Pancreas (tissue), 10 donors: ENCODE results near the gene ZNF638. TPM values are rescaled to one million over a fixed set of nuclear protein-coding genes. Genes with fewer than 3 reads are reported as not detected.

Experiments
- ATAC-seq, 4 donors: fragments of 200-7000 bp; cut with Tn5 transposase; one replicate each; pipeline versions ENCODE4 v1.8.0 to v1.9.1; 2020; ENCODE audit warnings: mild to moderate bottlenecking in 4 of 4, moderate library complexity in 4 of 4
- DNase-seq, 6 donors: peaks; one replicate each; pipeline ENCODE4 v3.0.0-alpha.2; 2020
- FAIRE-seq: peaks from 2 replicates; lab custom pipeline; 2012; peaks lifted over from hg19 to GRCh38; lab: Jason Lieb, UNC
- H3K27ac ChIP-seq, 4 donors: fragments of 200-600 bp; sonication (generic); 1 replicate in 3 of 4; 2 replicates in 1 of 4; pipeline versions ENCODE4 v1.5.0 to v1.8.0; 2020
- H3K27me3 ChIP-seq, 4 donors: fragments of 200-600 bp; one replicate each; pipeline ENCODE4 v1.8.0; 2021
- H3K36me3 ChIP-seq, 3 donors: fragments of 200-600 bp; sonication (generic) in 1 of 3; one replicate each; pipeline versions ENCODE4 v1.5.0 to v1.8.0; 2020 to 2021
- H3K4me1 ChIP-seq, 3 donors: fragments of 200-600 bp; one replicate each; pipeline ENCODE4 v1.8.0; 2021
- H3K4me3 ChIP-seq, 4 donors: fragments of 200-600 bp; sonication (generic) in 2 of 4; one replicate each; pipeline versions ENCODE4 v1.5.0 to v1.8.0; 2020 to 2021
- H3K9me3 ChIP-seq, 4 donors: fragments of 200-600 bp; one replicate each; pipeline ENCODE4 v1.8.0; 2021
- CTCF ChIP-seq, 4 donors: fragments of 200-600 bp; sonication (generic) in 3 of 4; IDR thresholded peaks; one replicate each; pipeline versions ENCODE4 v1.5.0 to v1.8.0; 2021; ENCODE audit warnings: antibody characterized with exemption in 4 of 4
- WGBS, 2 donors: extraction: QIAGEN DNeasy Blood & Tissue Kit; methylation state at CpG; one replicate each; pipeline ENCODE4 v1.1.7; 2013; 5-methylcytosine and 5-hydroxymethylcytosine counted together
- intact Hi-C, 3 donors: fragments of 100-400 bp; cut with DNase I; formaldehyde crosslinking; loops; one replicate each; pipeline versions ENCODE4 v1.11.1 to v1.14.2; 2022
- polyA plus RNA-seq, 2 donors: library from polyadenylated mRNA; stranded (reverse); fragments of 200-250 nt; gene quantifications; one replicate each; pipeline ENCODE4 v1.2.3, GENCODE V29; 2013
- total RNA-seq, 6 donors: library from RNA; stranded (reverse); fragmentation: NEBNext Ultra II Directional in 4 of 6; extraction: Animal tissue kit (Norgen Biotek cat#: 25700) in 4 of 6; gene quantifications; one replicate each; pipeline versions ENCODE4 v1.2.1 to v1.2.4, GENCODE V29; 2021 to 2023
- donor health status: healthy with polysubstance abuse.
- donor health status: DM: no; HTN: no; CAD: no; lungs with moderate emphysema.
- donor health status: DM: no; HTN: no; CAD: no.
- donor health status: control.
- donor health status: control.
- donor health status: Bipolar disorder and iron deficiency.
- donor health status: DM: yes; HTN: yes; CAD: no.
- donor health status: DM: no; HTN: no; CAD: no.
- donor health status: DM: no; HTN: no; CAD: no.
- donor health status: DM: yes; HTN: yes; CAD: no.

The ZNF638 gene
- total and polyA plus RNA-seq, 8 donors = 35.4 to 117 (median 52.7) TPM

GRCh38 chr2:71477231-71477691 is 145.7 kb downstream of the ZNF638 start:
- no peak for TF ChIP-seq CTCF (IDR thresholded peaks at IDR 0.05)
- H3K9me3 ChIP-seq = no peaks in the 10 kb centered on the region
- no peak for DNase-seq
- intact Hi-C loops = no loop called here
- H3K4me3 ChIP-seq = no peak overlapping the region
- FAIRE-seq = no peak
- no peaks in the 10 kb centered on the region for H3K36me3 ChIP-seq
- H3K4me1 ChIP-seq = no peaks in the 10 kb centered on the region
- no peak overlapping the region for H3K27ac ChIP-seq
- ATAC-seq = no peak
- 72 to 82% methylated on average over 6 of the region's 6 CpGs for WGBS, 2 donors
- H3K27me3 ChIP-seq = no peaks in the 10 kb centered on the region

- no peak for TF ChIP-seq CTCF (IDR thresholded peaks at IDR 0.05)
- no peak for DNase-seq
- 51 to 69% methylated on average over 6 of the region's 6 CpGs for WGBS, 2 donors
These were observed 147.2 kb downstream of the ZNF638 start for GRCh38 chr2:71478806-71479205.

GRCh38 chr2:71479261-71479660 is 147.7 kb downstream of the ZNF638 start:
- Histone ChIP-seq H3K27ac (no peak overlapping the region), H3K4me1 (no peaks in the 10 kb centered on the region), H3K27me3 (no peaks in the 10 kb centered on the region), H3K4me3 (no peak overlapping the region), H3K36me3 (no peaks in the 10 kb centered on the region), H3K9me3 (no peaks in the 10 kb centered on the region)
- DNase-seq (no peak), ATAC-seq (no peak), FAIRE-seq (no peak)
- no peak for TF ChIP-seq CTCF (IDR thresholded peaks at IDR 0.05)
- 59 to 69% methylated on average over 5 of the region's 5 CpGs for WGBS, 2 donors
- intact Hi-C loops = no loop called here

More at GRCh38 chr2:71478806-71479205, 147.2 kb downstream of the ZNF638 start:
- Histone ChIP-seq H3K4me1 (no peaks in the 10 kb centered on the region), H3K4me3 (no peak overlapping the region), H3K27me3 (no peaks in the 10 kb centered on the region), H3K27ac (no peak overlapping the region), H3K36me3 (no peaks in the 10 kb centered on the region), H3K9me3 (no peaks in the 10 kb centered on the region)
- intact Hi-C loops = no loop called here
- FAIRE-seq (no peak), ATAC-seq (no peak)

GRCh38 chr2:71481111-71481510 is 149.5 kb downstream of the ZNF638 start:
- FAIRE-seq (no peak), DNase-seq (no peak), ATAC-seq (no peak)
- H3K4me1 ChIP-seq = no peaks in the 10 kb centered on the region
- 58 to 82% methylated on average over 4 of the region's 4 CpGs for WGBS, 2 donors
- H3K36me3 ChIP-seq = no peaks in the 10 kb centered on the region
- intact Hi-C loops = no loop called here
- H3K27ac ChIP-seq = no peak overlapping the region
- H3K9me3 ChIP-seq = no peaks in the 10 kb centered on the region
- H3K4me3 ChIP-seq = no peak overlapping the region
- H3K27me3 ChIP-seq = no peaks in the 10 kb centered on the region
- TF ChIP-seq CTCF (IDR thresholded peaks at IDR 0.05) = no peak

- TF ChIP-seq CTCF (IDR thresholded peaks at IDR 0.05) = no peak
- FAIRE-seq (no peak), DNase-seq (no peak), ATAC-seq (no peak)
- Histone ChIP-seq H3K27ac (no peak overlapping the region), H3K9me3 (no peaks in the 10 kb centered on the region), H3K36me3 (no peaks in the 10 kb centered on the region), H3K4me3 (no peak overlapping the region), H3K27me3 (no peaks in the 10 kb centered on the region), H3K4me1 (no peaks in the 10 kb centered on the region)
- intact Hi-C loops = no loop called here
- 57 to 71% methylated on average over 4 of the region's 4 CpGs for WGBS, 2 donors
These were observed 150.5 kb downstream of the ZNF638 start for GRCh38 chr2:71482055-71482454.
